HL-60/S4 (cell line): ENCODE data around the gene PTPMT1.

ENCODE experiments used
- in situ Hi-C: fragments of 300-500 bp; cut with MboI; formaldehyde crosslinking; loops from 2 replicates; pipeline ENCODE4 v1.14.3; 2022; ENCODE audit warnings: low sequenced_read_pairs

PTPMT1 gene

DNA sequence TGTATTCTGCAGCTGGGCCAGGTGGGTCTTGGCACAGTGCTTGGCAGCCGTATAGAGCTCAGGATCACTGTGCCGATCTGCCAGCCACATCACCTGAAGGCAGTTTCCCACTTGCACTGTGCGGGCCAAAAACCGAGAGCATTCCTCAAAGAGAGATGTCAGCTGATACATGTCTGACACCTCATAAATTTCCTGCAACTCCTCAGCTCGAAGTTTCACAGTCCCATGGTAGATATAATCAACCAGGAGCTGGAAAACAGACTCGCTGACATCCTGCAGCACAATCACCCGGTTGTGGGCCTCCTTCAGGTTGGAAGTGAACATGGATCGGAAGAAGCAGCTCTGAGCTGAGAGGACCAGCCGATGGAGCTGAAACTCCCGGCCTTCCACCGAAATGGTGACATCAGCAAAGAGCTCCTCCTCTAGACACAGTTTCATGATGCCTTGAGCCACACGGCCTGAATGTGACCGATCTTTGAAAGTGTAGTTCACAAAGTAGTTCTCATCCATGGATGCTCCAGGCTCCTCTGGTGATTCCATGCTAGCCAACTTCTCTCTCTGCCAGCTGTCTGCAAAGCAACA, 12.2 kb downstream of the PTPMT1 start:
- in situ Hi-C loops = no loop called here

DNA sequence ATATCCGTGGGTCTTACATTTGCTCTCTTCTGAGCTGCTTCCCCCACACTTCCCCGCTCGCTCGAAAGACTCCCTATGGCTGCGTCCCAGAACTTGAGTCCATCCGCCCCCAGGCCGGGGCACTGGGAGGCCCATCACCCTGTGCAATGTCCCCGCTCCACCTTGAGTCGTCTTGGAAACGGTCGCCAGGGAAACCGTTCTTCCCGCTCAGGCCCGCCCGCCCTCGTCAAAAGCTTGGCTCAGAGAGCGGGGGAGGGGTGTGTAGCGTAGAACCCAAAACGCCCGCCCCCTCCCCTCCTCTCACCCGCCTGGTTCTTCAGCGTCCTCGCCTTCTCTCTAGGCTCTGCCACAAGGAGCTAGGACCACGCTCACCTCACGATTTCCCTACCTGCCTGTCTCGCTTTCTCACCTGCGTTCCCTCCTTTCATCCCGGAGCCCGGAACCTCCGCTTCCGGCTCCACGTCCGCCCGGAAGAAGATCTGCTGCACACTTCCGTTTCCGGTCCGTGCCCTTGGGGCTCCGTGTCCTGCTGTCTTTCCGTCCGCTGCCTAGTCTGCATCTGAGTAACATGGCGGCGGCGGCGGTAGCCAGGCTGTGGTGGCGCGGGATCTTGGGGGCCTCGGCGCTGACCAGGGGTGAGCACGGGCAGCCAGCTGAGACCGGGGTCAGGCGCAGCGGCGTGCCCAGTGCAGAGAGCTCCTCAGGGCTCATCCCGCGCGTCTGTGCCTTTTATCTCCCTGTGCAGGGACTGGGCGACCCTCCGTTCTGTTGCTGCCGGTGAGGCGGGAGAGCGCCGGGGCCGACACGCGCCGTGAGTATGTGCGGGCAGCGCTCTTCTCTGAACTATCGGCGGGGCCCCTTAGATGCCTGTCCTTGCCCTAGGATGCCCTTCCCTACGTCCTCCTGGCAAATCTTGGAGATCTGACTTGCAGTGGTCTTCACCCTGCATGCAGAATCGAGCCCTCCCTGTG, 13.4 kb downstream of the PTPMT1 start, which contains the start of the genes KBTBD4 and NDUFS3:
KBTBD4 (minus strand) TSS at position 447 of the 971 bp plus-strand sequence; CDS start at position 428, 19 bp downstream.
NDUFS3 (plus strand) TSS at position 551 of the 971 bp plus-strand sequence; CDS start at position 569, 18 bp downstream.
- in situ Hi-C loops = no loop called here

DNA sequence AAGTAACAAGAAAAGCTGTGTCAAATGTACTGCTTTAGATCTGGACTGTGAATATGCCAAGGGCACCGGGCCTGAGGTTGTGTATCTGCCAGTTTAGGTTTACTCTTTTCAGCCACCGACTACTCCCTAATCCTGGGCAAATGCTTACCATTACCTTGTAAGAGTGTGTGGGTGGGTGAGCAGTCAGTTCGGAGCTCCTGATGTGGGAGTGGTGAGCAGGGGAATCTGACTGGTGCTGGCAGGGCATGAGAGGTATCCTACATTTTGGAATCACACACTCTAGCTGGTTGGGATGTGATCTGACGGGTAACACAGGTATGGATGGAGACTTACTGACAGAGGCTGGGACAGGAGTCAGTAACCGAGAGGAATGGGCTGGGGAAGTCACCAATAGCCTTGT, 18.4 kb downstream of the PTPMT1 start:
- in situ Hi-C loops = no loop called here

DNA sequence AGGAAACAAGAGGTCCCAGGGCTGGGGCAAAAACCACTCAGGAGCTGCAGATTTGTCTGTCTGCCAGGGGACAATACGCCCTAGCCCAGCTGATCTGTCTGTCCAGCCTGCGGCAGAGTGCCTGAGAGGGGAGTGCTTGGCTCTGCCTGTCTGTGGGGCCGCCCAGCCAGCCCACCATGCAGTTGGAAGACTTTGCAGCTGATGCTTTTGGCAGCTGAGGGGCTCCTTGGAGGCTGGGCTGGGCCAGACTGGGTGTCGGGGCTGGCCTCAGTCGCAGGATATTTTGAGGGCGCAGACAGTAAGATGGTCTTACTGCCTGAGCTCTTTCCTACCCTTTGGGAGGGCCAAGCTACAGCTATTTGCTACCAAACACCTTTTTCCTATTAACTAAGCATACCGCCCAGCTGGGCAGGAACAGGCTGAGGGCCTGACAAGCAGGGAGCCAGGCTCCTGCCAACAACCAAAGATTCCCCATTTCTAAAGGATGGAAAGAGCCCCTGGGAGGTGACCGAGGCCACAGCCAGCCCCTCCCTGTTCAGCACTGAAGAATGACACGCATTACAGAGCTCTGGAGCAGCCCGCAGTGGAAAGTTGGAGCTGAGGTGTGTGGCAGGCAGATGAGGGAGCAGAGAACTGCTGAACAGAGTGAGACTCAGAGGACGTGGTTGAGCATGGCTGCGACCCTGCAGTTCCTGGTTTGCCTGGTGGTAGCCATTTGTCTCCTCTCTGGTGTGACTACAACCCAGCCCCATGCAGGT, 20.9 kb downstream of the PTPMT1 start, which contains the start of gene FAM180B:
FAM180B (plus strand) TSS at position 581 of the 758 bp plus-strand sequence; CDS start at position 672, 91 bp downstream.
- in situ Hi-C loops = no loop called here

DNA sequence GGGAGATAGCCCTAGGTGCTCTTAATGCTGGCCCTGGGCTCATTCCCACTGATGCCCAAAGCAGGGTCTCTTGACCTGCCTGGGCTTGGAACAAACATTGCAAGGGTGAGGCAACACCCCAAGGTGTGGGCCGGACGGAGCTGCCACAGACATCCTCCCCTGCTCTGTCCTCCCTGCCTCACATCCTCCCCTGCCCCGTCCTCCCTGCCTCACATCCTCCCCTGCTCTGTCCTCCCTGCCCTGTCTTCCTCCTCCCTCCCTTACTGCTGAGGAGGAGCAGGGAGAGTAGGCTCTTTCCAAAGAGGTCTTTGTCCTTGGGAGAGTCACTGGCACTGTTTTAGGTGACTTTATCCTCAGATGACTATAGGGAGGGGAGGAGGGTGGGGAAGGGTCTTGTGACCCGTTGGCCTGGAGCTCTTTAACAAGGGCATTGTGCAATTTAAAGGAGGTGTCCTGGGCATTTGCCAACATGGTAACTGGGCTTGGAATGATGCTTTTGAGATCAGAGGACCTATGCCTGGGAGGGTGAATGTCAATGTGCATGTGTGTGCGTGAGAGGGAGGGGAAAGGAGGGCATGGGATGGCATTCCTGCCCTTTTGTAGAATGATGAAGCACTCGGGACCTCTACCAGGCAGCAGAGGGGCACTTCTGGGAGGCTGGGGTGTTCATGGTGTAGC, 21.8 kb downstream of the PTPMT1 start:
- in situ Hi-C loops = no loop called here

DNA sequence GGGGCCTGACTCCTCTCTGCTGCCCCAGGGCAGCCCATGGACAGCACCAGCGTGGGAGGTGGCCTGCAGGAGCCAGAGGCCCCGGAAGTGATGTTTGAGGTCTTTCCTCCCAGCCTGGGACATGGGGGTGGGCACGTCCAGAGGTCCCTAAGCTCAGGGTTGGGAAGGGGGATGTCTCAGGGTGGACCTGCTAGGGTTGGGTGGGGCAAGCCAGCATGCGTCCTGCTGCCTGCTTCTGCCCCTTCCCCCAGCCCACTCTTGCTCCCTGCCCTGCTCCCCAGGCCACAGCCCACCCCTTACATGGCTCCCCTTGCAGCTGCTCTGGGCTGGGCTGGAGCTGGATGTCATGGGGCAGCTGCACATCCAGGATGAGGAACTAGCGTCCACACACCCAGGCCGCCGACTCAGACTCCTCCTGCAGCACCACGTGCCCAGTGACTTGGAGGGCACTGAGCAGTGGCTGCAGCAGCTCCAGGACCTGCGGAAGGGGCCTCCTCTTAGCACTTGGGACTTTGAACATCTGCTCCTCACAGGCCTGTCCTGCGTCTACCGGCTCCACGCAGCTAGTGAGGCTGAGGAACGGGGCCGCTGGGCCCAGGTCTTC, 22.4 kb downstream of the PTPMT1 start:
- in situ Hi-C loops = no loop called here

DNA sequence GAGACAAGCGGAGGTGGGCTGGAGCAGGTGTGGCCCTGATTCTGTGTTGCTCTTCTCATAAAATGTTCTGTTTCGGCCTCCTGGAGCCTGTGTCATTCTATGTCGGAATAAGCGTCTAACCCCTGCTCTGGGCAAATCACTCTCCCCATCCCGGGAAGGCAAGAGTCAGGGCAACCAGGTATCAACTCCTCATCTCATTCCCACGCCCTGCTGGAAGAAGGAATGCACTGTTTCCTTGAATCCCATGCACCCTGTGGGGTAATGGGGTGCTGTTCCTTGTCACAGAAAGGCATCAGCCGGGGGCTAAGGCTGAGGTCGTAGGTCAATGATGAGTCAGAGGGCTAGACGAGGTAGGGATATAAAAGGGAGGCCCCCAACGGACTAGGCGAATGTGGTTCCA, 23.7 kb downstream of the PTPMT1 start:
- in situ Hi-C loops = no loop called here

DNA sequence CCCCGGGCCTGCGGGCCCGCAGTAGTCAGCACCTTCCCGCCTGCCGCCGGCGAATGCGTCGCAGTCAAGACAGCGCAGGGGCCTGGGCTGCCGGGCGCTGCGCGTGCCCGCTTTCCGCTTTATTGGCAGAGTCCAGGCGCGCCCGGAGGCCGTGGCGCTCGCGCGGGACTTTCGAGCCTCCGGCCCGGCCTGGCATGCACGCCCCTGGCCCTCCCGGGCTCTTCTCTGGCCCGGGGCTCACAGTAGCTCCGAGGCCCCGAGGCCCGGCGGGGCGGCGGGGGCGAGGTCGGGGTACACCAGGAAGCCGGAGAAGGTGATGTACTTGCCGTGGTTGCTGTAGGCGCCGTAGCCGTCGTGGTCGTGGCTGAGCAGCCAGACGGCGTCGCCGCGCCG, 24.2 kb downstream of the PTPMT1 start:
- in situ Hi-C loops = no loop called here

DNA sequence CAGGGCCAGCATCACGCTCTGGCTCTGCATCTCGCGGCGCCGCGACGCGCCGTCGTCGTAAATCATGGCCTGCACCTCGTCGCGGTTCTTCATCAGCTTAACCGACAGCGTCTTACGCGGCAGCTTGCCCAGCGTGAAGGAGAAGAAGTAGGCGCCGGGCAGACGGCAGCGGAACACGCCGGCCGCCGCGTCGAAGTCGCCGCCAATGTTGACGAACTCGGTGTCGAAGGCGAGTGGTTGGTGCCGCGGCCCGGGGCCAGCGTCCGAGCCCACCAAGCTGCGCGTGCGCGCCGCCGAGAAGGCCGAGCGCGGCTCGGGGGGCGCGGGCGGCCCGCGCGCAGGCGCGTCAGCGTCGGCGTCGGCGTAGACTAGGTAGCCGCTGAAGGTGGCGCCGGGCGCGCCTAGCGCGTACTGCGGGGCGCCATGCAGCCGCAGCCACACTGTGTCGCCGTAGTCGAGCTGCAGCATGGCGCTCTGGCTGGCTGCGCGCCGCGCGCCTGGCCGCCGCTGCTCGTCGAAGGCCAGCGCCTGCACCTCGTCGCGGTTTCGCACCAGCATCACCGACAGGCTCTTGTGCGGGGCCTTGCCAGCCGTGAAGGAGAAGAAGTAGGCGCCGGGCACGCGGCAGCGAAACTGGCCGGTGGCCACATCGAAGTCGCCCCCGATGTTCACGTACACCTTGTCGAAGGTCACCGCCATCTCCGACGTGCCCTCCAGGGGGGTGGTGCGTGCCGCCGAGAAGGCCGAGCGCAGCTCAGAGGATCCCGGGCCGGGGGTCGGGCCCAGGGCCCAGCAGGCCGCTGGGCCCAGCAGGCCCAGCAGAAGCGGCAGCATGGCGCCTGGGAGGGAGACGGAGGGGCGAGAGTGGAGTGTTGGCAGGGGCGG, 24.8 kb downstream of the PTPMT1 start:
- in situ Hi-C loops = no loop called here

DNA sequence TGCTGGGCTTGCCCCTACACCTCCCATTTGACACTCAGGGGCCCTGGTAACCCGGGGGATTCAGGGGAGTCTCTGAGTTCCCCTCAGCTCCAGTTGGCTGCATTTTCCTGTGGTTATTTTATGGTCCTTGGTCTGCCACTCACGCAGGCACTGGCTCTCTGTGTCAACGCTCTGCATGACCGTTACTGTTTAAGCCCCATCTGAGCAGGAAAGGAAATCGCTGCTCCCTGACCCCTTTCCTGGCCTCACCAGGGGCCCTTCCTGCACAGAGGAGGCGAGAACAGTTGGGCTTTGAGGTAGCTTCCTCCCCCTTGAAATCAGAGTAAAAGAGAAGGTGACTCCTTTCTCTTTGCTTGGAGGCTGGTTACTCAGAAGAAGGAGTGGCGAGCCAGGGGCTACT, 26.4 kb downstream of the PTPMT1 start:
- in situ Hi-C loops = no loop called here

DNA sequence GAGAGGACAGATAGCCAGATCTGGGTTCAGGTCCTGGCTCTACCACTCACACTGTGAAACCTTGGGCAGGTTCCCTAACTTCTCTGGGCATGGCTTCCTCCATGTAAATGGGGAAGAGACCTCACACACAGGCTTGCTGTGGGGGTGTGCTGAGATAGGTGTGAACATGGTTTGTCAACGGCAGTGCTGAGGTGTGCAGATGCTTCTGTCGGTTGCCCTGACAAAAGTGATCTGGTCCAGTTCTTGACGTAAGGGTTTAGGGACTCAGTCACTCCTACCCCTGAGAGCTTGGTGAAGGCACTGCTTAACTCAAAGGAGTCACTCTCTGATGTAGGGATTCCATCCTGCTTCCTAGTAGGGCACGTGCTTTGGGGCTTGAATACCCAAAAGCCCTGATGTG, 26.9 kb downstream of the PTPMT1 start:
- in situ Hi-C loops = no loop called here

DNA sequence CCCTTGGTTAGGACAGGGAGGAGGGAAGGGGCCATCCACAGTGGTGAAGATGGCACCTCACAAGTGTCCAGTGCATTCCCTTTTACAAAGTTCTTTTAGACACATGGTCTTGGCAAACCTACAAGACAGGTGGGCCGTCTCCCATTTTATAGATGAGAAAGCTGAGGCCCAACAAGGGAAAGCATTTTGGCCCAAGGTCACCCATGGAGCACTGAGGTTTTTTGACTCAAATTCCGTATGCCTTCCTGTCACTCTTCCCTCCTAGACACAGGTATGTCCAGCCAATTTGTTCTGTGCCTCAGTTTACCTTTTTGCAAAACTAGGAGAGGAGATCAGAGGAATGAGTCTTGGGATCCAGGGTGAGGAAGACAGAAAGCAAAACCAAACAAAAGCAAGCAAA, 27.6 kb downstream of the PTPMT1 start:
- in situ Hi-C loops = no loop called here

DNA sequence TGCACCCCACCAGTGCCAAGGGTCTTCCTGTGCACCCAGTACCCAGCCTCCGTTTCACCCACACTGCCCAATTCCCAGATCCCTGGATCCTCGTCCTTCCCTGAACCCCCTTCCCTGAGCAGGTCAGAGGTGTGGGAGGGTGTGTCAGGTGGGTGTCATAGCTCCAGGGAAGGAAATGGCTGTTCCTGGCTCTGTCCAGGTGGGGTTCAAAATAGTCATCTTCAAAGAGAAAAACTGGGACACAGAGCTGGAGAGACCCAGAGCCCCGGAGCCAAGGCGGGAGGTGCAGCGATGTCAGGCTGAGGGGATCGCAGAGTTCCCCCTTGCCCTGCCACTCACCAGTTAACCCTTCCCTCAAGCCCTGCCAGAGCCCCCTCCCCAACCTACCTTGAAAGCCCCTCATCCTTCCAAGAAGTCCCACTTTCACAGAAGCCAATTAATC, 28.1 kb downstream of the PTPMT1 start:
- in situ Hi-C loops = no loop called here

DNA sequence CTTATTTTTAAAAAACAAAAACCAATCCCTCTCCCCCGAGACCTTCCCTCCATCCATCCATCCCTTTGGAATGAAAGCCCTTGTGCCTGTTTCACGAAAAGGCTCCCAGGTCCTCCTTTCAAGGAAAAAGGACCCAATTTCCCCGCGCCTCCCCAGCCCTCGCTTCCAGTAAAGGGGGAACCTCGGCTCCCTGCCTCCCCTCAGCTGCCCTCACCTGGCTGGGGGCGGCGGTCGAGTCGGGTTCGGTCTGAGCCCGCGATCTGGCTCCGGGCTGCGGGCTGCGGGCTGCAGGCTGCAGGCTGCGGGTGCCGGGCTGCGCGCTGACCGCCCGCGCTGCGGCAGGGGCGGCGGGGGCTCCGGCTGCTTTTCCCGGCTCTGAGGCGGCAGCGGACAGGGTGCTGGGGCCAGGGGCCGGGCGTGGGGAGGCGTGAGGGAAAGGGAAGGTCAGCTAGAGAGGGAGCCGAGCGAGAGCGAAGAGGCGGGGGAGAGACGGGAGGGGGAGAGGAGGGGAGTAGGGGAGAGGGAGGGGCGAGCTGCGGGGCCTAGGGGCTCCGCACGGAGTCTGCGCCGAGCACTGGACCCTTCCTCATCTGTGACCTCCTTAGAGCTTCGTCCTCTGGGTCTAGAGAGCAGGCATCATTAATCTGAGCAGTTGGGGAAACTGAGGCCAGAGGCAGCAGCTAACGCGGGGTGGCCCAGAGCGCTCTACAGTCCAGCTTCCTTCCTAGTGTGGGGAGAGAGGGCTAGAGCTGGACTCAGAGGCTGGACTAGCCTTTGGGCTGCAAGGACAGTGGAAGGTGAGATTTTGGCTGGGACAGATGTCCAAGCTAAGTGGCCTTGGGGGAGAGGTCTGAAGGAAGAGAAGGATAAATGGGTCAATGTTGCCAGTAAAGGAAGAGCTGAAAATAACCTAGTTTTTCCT, 28.8 kb downstream of the PTPMT1 start, which contains the start of gene C1QTNF4:
C1QTNF4 (minus strand) TSS at position 478 of the 922 bp plus-strand sequence. CDS start 3,601 bp downstream, outside the sequence.
- in situ Hi-C loops = no loop called here

DNA sequence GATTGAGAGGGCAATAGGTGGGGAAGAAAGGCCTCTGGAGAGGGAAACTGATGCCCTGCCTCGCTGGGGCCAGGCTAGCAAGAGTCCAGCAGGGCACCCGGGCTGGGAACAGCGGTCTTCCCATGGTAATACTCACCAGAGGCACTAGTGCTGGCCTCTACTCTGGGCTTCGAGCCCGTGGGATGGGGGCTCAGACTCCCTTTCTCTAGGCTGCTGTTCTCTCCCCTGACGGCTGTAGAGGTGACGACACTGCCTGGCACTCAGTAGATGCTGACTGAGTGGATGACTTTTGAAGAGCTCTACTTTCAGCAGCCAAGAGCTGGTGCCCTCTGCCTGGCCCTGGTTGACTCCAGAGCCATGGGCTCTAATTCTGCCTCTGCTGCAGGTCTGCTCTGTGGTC, 29.6 kb downstream of the PTPMT1 start:
- in situ Hi-C loops = no loop called here

DNA sequence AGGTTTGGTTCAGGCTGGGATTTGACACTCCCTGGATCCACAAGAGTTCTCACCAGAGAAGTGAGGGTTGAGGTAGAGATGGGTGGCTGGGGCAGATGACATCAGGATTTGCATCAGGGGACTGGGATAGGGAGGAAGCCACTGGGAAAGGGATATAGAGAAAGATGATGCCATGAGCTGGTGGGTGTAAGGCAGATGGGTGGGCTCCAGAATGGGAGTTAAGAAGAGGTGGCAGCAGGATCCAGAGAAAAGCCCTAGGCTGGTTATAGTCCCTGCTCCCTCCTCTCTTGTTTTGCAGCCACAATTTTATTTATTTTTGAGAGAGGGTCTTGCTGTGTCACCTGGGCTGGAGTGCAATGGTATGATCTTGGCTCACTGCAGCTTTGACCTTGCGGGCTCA, 30.6 kb downstream of the PTPMT1 start:
- in situ Hi-C loops = no loop called here

DNA sequence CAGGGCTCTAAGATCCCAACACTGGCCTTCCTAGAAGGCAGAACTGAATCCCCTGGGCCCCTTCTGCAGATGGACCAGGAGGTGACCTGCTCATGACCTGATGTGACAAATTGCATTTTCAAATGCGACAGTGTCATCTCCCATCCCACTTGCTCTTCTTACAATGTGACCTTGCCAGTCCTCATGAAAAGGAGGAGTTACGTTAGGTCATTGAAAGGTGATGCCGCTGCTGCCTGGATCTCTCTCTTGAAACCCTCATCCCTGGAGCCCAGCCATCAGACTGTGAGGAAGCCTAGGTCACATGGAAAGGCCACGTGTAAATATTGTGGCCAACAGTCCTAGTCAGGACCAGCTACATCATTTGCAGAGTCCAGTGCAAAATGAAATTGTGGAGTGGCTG, 34.5 kb downstream of the PTPMT1 start:
- in situ Hi-C loops = no loop called here

DNA sequence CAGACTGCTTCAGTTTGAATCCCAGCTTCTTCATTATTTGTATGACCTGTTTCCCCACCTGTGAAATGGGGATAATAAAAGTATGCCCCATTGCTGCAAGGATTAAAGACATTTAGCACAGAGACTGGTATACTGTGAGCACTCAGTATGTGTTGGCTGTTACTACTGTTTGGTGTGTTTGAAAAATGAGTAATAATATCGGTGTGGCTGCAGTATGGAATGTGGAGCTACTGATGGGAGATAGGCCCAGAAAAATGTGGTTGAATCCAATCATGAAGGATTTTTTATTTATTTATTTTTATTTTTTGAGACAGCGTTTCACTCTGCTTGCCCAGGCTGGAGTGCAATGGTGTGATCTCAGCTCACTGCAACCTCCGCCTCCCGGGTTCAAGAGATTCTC, 37.9 kb downstream of the PTPMT1 start:
- in situ Hi-C loops = no loop called here
